SU-DHL-6 (cell line): ENCODE results near the gene OAS3.

ENCODE experiments used
- H2AFZ ChIP-seq: fragments of 200-600 bp; sonication (generic); 2 replicates; pipeline ENCODE4 v1.6.1; 2014; ENCODE audit warnings: low read depth, mild to moderate bottlenecking, moderate library complexity, mixed read lengths, antibody characterized with exemption, low read length; ENCODE audit not compliant: severe bottlenecking
- H3F3A ChIP-seq: fragments of 200-600 bp; shearing (Covaris generic); 2 replicates; pipeline ENCODE4 v1.6.0; 2016; ENCODE audit warnings: antibody characterized with exemption, mild to moderate bottlenecking; ENCODE audit not compliant: insufficient read depth
- H3K27ac ChIP-seq: fragments of 200-600 bp; sonication (generic); 2 replicates; pipeline ENCODE4 v1.5.1; 2016; ENCODE audit warnings: low read depth, mild to moderate bottlenecking, low read length, moderate library complexity, mixed read lengths
- H3K27me3 ChIP-seq: fragments of 200-600 bp; sonication (generic), shearing (Covaris generic); 2 replicates; pipeline ENCODE4 v1.6.0; 2014; ENCODE audit warnings: mild to moderate bottlenecking, low read length
- H3K36me3 ChIP-seq: fragments of 200-600 bp; sonication (generic); 2 replicates; pipeline ENCODE4 v1.6.1; 2014; ENCODE audit warnings: mild to moderate bottlenecking, low read length, mixed read lengths
- H3K4me2 ChIP-seq: fragments of 300-600, 200-600 bp; shearing (Covaris generic), sonication (generic); 2 replicates; pipeline ENCODE4 v1.6.0; 2014; ENCODE audit warnings: low read length, low read depth, mild to moderate bottlenecking; ENCODE audit not compliant: poor library complexity, severe bottlenecking
- H3K4me3 ChIP-seq: fragments of 200-600 bp; sonication (generic); 2 replicates; pipeline ENCODE4 v1.5.1; 2014; ENCODE audit warnings: antibody characterized with exemption, low read length, mild to moderate bottlenecking, mixed read lengths; ENCODE audit not compliant: insufficient read depth, poor library complexity, severe bottlenecking
- H3K79me2 ChIP-seq: fragments of 200-600 bp; sonication (generic); 2 replicates; pipeline ENCODE4 v1.6.1; 2014; ENCODE audit warnings: mild to moderate bottlenecking, low read length, moderate library complexity; ENCODE audit not compliant: insufficient read depth
- H3K9ac ChIP-seq: fragments of 200-600 bp; sonication (generic); 2 replicates; pipeline ENCODE4 v1.7.0; 2014; ENCODE audit warnings: mild to moderate bottlenecking, low read length
- H3K9me2 ChIP-seq: fragments of 200-600 bp; sonication (generic); replicated peaks from 2 replicates; pipeline ENCODE4 v1.6.1; 2014; ENCODE audit warnings: low read length; ENCODE audit not compliant: insufficient read depth
- H3K9me3 ChIP-seq: fragments of 200-600 bp; sonication (generic); 2 replicates; pipeline ENCODE4 v1.6.1; 2014; ENCODE audit warnings: low read length, mixed read lengths; ENCODE audit not compliant: insufficient read depth
- H4K20me1 ChIP-seq: fragments of 200-600 bp; sonication (generic); 2 replicates; pipeline ENCODE4 v1.6.1; 2014; ENCODE audit warnings: low read depth, mild to moderate bottlenecking, antibody characterized with exemption, low read length, moderate library complexity, mixed read lengths
- EZH2phosphoT487 ChIP-seq: fragments of 200-600 bp; sonication (generic), shearing (Covaris generic); conservative IDR thresholded peaks from 2 replicates; pipeline ENCODE4 v1.6.1; 2018; ENCODE audit warnings: mild to moderate bottlenecking, antibody characterized with exemption, low read length, moderate library complexity, mixed read lengths
- TF ChIP-seq, protein P1 (sequence below): fragments of 200-600 bp; sonication (generic); IDR thresholded peaks from one replicate; pipeline ENCODE4 v1.5.1; 2017; ENCODE audit warnings: antibody characterized with exemption, mild to moderate bottlenecking, low read length, moderate library complexity; ENCODE audit not compliant: insufficient read depth, poor library complexity, severe bottlenecking

Gene OAS3

DNA sequence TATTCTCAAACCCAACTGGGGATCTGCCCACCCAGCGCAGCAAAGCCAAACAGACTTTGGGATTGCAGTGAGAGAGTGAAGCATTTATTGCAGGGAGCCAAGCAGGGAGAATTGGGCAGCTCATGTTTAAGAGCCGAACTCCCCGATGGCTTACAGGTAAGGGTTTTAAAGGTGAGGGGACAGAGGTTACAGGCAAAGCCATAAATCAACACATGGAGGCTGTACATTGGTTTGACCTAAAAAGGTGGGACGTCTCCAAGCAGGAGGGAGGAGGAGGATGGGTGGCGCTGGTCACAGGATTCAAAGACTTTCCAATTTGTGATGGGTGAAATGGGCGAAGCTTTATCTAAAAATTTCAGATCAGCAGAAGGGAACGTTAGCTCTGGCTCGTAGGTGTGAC is 58.2 kb downstream of the OAS3 start:
- Histone ChIP-seq H3K79me2 (no peaks in the 10 kb centered on the region), H3K27me3 (no peaks in the 10 kb centered on the region), H3K4me3 (no peak overlapping the region), H3K27ac (no peak overlapping the region), H3K4me2 (no peak overlapping the region), H3K36me3 (peaks cover 6% of the 10 kb centered on the region; the same call in 1 of the 2 replicates), H3K9me3 (no peaks in the 10 kb centered on the region; the same call in 1 of the 2 replicates), H2AFZ (no peak overlapping the region), H3F3A (peaks cover 13% of the 10 kb centered on the region), H3K9ac (no peak overlapping the region), H3K9me2 (no peaks in the 10 kb centered on the region), H4K20me1 (no peaks in the 10 kb centered on the region)
- TF ChIP-seq, protein P1, sequence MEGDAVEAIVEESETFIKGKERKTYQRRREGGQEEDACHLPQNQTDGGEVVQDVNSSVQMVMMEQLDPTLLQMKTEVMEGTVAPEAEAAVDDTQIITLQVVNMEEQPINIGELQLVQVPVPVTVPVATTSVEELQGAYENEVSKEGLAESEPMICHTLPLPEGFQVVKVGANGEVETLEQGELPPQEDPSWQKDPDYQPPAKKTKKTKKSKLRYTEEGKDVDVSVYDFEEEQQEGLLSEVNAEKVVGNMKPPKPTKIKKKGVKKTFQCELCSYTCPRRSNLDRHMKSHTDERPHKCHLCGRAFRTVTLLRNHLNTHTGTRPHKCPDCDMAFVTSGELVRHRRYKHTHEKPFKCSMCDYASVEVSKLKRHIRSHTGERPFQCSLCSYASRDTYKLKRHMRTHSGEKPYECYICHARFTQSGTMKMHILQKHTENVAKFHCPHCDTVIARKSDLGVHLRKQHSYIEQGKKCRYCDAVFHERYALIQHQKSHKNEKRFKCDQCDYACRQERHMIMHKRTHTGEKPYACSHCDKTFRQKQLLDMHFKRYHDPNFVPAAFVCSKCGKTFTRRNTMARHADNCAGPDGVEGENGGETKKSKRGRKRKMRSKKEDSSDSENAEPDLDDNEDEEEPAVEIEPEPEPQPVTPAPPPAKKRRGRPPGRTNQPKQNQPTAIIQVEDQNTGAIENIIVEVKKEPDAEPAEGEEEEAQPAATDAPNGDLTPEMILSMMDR: no peak
- TF ChIP-seq EZH2phosphoT487: no peak

DNA sequence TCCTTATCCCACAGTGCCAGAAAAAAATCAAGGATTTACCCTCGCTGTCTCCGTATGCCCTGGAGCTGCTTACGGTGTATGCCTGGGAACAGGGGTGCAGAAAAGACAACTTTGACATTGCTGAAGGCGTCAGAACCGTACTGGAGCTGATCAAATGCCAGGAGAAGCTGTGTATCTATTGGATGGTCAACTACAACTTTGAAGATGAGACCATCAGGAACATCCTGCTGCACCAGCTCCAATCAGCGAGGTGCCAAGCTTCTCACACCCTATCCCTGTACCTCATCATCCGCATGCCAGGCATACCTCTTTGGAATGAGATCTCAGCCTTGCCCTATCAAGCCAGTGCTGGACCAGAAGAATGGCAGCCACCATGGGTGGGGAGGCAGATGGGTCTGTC is 59.2 kb downstream of the OAS3 start:
- H3K4me2 ChIP-seq: no peak overlapping the region
- no peaks in the 10 kb centered on the region for H3K79me2 ChIP-seq
- H3K9me3 ChIP-seq: no peaks in the 10 kb centered on the region; the same call in 1 of the 2 replicates
- H4K20me1 ChIP-seq: no peaks in the 10 kb centered on the region
- TF ChIP-seq, protein P1: no peak
- TF ChIP-seq EZH2phosphoT487: no peak
- H3K36me3 ChIP-seq: peaks cover 6% of the 10 kb centered on the region; the same call in 1 of the 2 replicates
- no peak overlapping the region for H3K9ac ChIP-seq
- no peak overlapping the region for H2AFZ ChIP-seq
- H3F3A ChIP-seq: peaks cover 13% of the 10 kb centered on the region
- no peak overlapping the region for H3K27ac ChIP-seq
- no peaks in the 10 kb centered on the region for H3K27me3 ChIP-seq
- H3K9me2 ChIP-seq: no peaks in the 10 kb centered on the region
- no peak overlapping the region for H3K4me3 ChIP-seq

DNA sequence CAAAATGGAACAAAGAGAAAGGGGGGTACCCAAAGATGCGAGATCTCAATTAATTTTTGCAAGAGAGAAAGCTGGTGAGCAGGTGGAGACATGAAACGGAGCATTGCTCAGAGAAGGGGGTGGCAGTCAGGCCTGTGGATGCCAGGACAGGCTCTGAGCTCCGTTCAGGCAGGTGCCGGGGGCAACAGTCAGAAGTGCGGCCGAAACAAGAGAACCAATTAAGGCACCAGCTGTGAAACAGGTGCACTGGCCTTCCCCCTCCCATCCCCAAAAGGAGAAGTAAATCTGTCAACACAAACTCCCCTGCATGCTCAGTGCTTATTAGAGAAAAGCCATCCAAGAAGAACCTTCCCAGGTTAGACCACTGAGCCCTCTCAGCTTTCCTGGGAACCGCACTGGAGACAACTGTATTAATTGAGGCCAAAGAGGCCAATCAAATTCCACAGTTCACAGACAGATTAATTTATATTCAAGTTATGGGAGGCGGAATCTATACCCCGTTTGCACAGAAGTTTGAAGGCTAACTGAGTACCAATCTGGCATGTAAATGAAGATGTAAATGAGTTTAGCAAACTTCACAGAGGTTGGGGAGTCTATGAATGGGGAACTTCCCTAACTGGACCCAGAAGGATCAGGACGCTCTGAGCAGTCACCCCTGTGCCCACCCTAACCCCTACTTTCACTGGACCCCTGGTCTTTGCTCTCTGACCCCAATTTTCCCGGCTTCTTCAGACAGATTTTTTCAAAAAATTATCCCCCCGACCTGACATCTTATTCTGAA is 60.9 kb downstream of the OAS3 start:
- Histone ChIP-seq H3K4me2 (peak overlapping the region; percentile 63), H3K9ac (peak overlapping the region; percentile 1; the same call in 1 of the 2 replicates), H2AFZ (no peak overlapping the region), H3K4me3 (peak overlapping the region; percentile 12), H3K27me3 (no peaks in the 10 kb centered on the region), H3K9me2 (no peaks in the 10 kb centered on the region), H3K9me3 (no peaks in the 10 kb centered on the region; the same call in 1 of the 2 replicates), H3K79me2 (no peaks in the 10 kb centered on the region), H3F3A (peaks cover 13% of the 10 kb centered on the region), H4K20me1 (no peaks in the 10 kb centered on the region), H3K27ac (peak overlapping the region; percentile 92), H3K36me3 (peaks cover 6% of the 10 kb centered on the region; the same call in 1 of the 2 replicates)
- TF ChIP-seq EZH2phosphoT487: no peak
- TF ChIP-seq, protein P1: no peak
